GM23338 (cell line): ENCODE measurements around the gene DOCK7. TPM values are rescaled to one million over a fixed set of nuclear protein-coding genes. Genes with fewer than 3 reads are reported as not detected.

Source experiments
- ATAC-seq: fragments of 200-7000 bp; cut with Tn5 transposase; 3 replicates; pipeline ENCODE4 v1.9.1; 2020
- DNase-seq: peaks from one replicate; pipeline ENCODE4 v3.0.0-alpha.2; 2015; ENCODE audit warnings: low spot score
- H2AFZ ChIP-seq: fragments of 200-600 bp; sonication (generic); 2 replicates; pipeline ENCODE4 v1.8.0; 2016; ENCODE audit warnings: antibody characterized with exemption, mild to moderate bottlenecking, moderate library complexity
- H3F3A ChIP-seq: fragments of 200-600 bp; sonication (generic); replicated peaks from 2 replicates; pipeline ENCODE4 v1.8.0; 2017; ENCODE audit warnings: antibody characterized with exemption, mixed run types, low read depth
- H3K27ac ChIP-seq: fragments of 200-600 bp; sonication (generic); 2 replicates; pipeline ENCODE4 v1.6.1; 2016; ENCODE audit warnings: low read depth
- H3K27me3 ChIP-seq: fragments of 200-600 bp; sonication (generic); 2 replicates; pipeline ENCODE4 v1.8.0; 2016; ENCODE audit warnings: mild to moderate bottlenecking, mixed run types, moderate library complexity; ENCODE audit not compliant: insufficient read depth
- H3K36me3 ChIP-seq: fragments of 200-600 bp; sonication (generic); 2 replicates; pipeline ENCODE4 v1.8.0; 2016; ENCODE audit warnings: mild to moderate bottlenecking; ENCODE audit not compliant: insufficient read depth
- H3K4me1 ChIP-seq: fragments of 200-600 bp; sonication (generic); 2 replicates; pipeline ENCODE4 v1.8.0; 2016; ENCODE audit warnings: mild to moderate bottlenecking, moderate library complexity; ENCODE audit not compliant: insufficient read depth
- H3K4me2 ChIP-seq: fragments of 200-600 bp; sonication (generic); 2 replicates; pipeline ENCODE4 v1.7.1; 2017; ENCODE audit warnings: mixed run types
- H3K4me3 ChIP-seq: fragments of 200-600 bp; sonication (generic); 2 replicates; pipeline ENCODE4 v1.6.1; 2016; ENCODE audit warnings: mixed run types
- H3K79me2 ChIP-seq: fragments of 200-600 bp; sonication (generic); replicated peaks from 2 replicates; pipeline ENCODE4 v1.8.0; 2017; ENCODE audit warnings: mild to moderate bottlenecking; ENCODE audit not compliant: insufficient read depth
- H3K9me2 ChIP-seq: fragments of 200-600 bp; sonication (generic); 2 replicates; pipeline ENCODE4 v1.8.0; 2017; ENCODE audit not compliant: insufficient read depth
- H4K20me1 ChIP-seq: fragments of 200-600 bp; sonication (generic); replicated peaks from 2 replicates; pipeline ENCODE4 v1.8.0; 2017; ENCODE audit warnings: mild to moderate bottlenecking; ENCODE audit not compliant: insufficient read depth
- H3K27ac Mint-ChIP-seq: 2 replicates; pipeline ENCODE4 v1.8.0; 2020; ENCODE audit warnings: inconsistent platforms, mild to moderate bottlenecking, moderate library complexity, mixed read lengths
- H3K27me3 Mint-ChIP-seq: 3 replicates; pipeline ENCODE4 v1.8.0; 2022; ENCODE audit warnings: low read depth, mild to moderate bottlenecking, moderate library complexity, mixed read lengths, inconsistent platforms; ENCODE audit not compliant: insufficient read depth, poor library complexity
- H3K36me3 Mint-ChIP-seq: 3 replicates; pipeline ENCODE4 v1.8.0; 2021; ENCODE audit warnings: low read depth, mild to moderate bottlenecking, inconsistent platforms, moderate library complexity, mixed read lengths
- H3K4me1 Mint-ChIP-seq: 3 replicates; pipeline ENCODE4 v1.8.0; 2020; ENCODE audit warnings: mild to moderate bottlenecking, inconsistent platforms, mixed read lengths
- H3K4me3 Mint-ChIP-seq: 3 replicates; pipeline ENCODE4 v1.8.0; 2021; ENCODE audit warnings: moderate library complexity, mild to moderate bottlenecking, inconsistent platforms, mixed read lengths
- H3K9me3 Mint-ChIP-seq: 3 replicates; pipeline ENCODE4 v1.8.0; 2020; ENCODE audit warnings: moderate library complexity, mild to moderate bottlenecking, inconsistent platforms, mixed read lengths
- CREB1 ChIP-seq: fragments of 250-450 bp; sonication (Bioruptor Pico); IDR thresholded peaks from 2 replicates; pipeline ENCODE4 v1.5.0; 2020; ENCODE audit warnings: low read depth, mild to moderate bottlenecking, moderate library complexity
- ETS1 ChIP-seq: IDR thresholded peaks from 2 replicates; pipeline ENCODE4 v1.6.1; 2016; ENCODE audit warnings: antibody characterized with exemption
- polyA plus RNA-seq: library from polyadenylated mRNA; unstranded; fragments of >200 nt; fragmentation: Nextera tagmentation; extraction: Ambion mirVana; gene quantifications from 2 replicates; pipeline ENCODE4 v1.2.1, GENCODE V29; 2016
- total RNA-seq: library from RNA; depleted of rRNA; stranded (reverse); fragments of >200 nt; shearing (Covaris generic); gene quantifications from 2 replicates; pipeline ENCODE4 v1.2.3, GENCODE V29; 2014
- TF ChIP-seq, protein P1 (sequence below): fragments of 250-450 bp; sonication (Bioruptor Pico); IDR thresholded peaks from 2 replicates; pipeline ENCODE4 v1.5.0; 2020; ENCODE audit warnings: mild to moderate bottlenecking, moderate library complexity
- TF ChIP-seq, protein P2 (sequence below): IDR thresholded peaks from one replicate; pipeline ENCODE4 v1.6.1; 2018; ENCODE audit warnings: antibody characterized with exemption; ENCODE audit not compliant: unreplicated experiment

The DOCK7 gene
- total and polyA plus RNA-seq, 2 experiments from 2014 or later, result 20.5 to 37.3 TPM

DNA sequence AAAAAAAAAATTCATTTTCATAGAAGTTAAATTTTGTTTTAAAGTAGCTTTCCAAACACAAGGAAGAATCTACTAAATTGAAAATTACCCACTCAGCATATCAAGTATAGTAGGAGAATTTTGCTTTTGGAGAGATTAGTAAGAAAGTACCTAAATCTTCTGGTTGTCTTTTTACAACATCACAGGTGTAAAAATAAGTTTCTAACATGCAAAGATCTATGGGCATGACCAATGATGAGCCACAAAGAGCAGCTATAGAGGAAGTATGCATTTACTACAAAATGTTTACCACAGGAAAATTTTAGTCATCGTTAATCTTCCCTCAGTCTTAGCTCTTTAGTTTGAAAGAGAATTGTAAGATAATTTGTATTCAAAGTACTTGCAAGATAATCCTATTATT, 62.8 kb downstream of the DOCK7 start:
- TF ChIP-seq, protein P1, sequence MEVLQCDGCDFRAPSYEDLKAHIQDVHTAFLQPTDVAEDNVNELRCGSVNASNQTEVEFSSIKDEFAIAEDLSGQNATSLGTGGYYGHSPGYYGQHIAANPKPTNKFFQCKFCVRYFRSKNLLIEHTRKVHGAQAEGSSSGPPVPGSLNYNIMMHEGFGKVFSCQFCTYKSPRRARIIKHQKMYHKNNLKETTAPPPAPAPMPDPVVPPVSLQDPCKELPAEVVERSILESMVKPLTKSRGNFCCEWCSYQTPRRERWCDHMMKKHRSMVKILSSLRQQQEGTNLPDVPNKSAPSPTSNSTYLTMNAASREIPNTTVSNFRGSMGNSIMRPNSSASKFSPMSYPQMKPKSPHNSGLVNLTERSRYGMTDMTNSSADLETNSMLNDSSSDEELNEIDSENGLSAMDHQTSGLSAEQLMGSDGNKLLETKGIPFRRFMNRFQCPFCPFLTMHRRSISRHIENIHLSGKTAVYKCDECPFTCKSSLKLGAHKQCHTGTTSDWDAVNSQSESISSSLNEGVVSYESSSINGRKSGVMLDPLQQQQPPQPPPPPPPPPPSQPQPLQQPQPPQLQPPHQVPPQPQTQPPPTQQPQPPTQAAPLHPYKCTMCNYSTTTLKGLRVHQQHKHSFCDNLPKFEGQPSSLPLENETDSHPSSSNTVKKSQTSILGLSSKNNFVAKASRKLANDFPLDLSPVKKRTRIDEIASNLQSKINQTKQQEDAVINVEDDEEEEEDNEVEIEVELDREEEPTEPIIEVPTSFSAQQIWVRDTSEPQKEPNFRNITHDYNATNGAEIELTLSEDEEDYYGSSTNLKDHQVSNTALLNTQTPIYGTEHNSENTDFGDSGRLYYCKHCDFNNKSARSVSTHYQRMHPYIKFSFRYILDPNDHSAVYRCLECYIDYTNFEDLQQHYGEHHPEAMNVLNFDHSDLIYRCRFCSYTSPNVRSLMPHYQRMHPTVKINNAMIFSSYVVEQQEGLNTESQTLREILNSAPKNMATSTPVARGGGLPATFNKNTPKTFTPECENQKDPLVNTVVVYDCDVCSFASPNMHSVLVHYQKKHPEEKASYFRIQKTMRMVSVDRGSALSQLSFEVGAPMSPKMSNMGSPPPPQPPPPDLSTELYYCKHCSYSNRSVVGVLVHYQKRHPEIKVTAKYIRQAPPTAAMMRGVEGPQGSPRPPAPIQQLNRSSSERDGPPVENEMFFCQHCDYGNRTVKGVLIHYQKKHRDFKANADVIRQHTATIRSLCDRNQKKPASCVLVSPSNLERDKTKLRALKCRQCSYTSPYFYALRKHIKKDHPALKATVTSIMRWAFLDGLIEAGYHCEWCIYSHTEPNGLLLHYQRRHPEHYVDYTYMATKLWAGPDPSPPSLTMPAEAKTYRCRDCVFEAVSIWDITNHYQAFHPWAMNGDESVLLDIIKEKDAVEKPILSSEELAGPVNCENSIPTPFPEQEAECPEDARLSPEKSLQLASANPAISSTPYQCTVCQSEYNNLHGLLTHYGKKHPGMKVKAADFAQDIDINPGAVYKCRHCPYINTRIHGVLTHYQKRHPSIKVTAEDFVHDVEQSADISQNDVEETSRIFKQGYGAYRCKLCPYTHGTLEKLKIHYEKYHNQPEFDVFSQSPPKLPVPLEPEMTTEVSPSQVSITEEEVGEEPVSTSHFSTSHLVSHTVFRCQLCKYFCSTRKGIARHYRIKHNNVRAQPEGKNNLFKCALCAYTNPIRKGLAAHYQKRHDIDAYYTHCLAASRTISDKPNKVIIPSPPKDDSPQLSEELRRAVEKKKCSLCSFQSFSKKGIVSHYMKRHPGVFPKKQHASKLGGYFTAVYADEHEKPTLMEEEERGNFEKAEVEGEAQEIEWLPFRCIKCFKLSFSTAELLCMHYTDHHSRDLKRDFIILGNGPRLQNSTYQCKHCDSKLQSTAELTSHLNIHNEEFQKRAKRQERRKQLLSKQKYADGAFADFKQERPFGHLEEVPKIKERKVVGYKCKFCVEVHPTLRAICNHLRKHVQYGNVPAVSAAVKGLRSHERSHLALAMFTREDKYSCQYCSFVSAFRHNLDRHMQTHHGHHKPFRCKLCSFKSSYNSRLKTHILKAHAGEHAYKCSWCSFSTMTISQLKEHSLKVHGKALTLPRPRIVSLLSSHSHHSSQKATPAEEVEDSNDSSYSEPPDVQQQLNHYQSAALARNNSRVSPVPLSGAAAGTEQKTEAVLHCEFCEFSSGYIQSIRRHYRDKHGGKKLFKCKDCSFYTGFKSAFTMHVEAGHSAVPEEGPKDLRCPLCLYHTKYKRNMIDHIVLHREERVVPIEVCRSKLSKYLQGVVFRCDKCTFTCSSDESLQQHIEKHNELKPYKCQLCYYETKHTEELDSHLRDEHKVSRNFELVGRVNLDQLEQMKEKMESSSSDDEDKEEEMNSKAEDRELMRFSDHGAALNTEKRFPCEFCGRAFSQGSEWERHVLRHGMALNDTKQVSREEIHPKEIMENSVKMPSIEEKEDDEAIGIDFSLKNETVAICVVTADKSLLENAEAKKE (CRISPR knock-in tag), result no peak
- no peak for TF ChIP-seq CREB1 (CRISPR knock-in tag)
- TF ChIP-seq, protein P2, sequence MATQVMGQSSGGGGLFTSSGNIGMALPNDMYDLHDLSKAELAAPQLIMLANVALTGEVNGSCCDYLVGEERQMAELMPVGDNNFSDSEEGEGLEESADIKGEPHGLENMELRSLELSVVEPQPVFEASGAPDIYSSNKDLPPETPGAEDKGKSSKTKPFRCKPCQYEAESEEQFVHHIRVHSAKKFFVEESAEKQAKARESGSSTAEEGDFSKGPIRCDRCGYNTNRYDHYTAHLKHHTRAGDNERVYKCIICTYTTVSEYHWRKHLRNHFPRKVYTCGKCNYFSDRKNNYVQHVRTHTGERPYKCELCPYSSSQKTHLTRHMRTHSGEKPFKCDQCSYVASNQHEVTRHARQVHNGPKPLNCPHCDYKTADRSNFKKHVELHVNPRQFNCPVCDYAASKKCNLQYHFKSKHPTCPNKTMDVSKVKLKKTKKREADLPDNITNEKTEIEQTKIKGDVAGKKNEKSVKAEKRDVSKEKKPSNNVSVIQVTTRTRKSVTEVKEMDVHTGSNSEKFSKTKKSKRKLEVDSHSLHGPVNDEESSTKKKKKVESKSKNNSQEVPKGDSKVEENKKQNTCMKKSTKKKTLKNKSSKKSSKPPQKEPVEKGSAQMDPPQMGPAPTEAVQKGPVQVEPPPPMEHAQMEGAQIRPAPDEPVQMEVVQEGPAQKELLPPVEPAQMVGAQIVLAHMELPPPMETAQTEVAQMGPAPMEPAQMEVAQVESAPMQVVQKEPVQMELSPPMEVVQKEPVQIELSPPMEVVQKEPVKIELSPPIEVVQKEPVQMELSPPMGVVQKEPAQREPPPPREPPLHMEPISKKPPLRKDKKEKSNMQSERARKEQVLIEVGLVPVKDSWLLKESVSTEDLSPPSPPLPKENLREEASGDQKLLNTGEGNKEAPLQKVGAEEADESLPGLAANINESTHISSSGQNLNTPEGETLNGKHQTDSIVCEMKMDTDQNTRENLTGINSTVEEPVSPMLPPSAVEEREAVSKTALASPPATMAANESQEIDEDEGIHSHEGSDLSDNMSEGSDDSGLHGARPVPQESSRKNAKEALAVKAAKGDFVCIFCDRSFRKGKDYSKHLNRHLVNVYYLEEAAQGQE, result no peak
- no peak for TF ChIP-seq ETS1
- Histone ChIP-seq H3K79me2 (no peaks in the 10 kb centered on the region), H2AFZ (no peak overlapping the region), H3F3A (no peaks in the 10 kb centered on the region), H4K20me1 (no peaks in the 10 kb centered on the region), H3K9me2 (no peaks in the 10 kb centered on the region), H3K4me3 (no peak overlapping the region), H3K27me3 (no peaks in the 10 kb centered on the region), H3K4me2 (no peak overlapping the region), H3K27ac (no peak overlapping the region), H3K36me3 (no peaks in the 10 kb centered on the region), H3K4me1 (no peaks in the 10 kb centered on the region)
- ATAC-seq, result no peak
- H3K27ac Mint-ChIP-seq, result no peak overlapping the region
- no peaks in the 10 kb centered on the region for H3K9me3 Mint-ChIP-seq
- no peaks in the 10 kb centered on the region for H3K36me3 Mint-ChIP-seq
- no peak for DNase-seq
- H3K4me3 Mint-ChIP-seq, result no peak overlapping the region
- H3K4me1 Mint-ChIP-seq, result peaks cover 9% of the 10 kb centered on the region; the same call in 2 of the 3 replicates
- no peaks in the 10 kb centered on the region for H3K27me3 Mint-ChIP-seq
